DND-41 (cell line): ENCODE data around the gene SCNM1.
"Not testable (repeated sequence)": the region's sequence is repeated elsewhere in the genome, so short reads cannot be mapped to it uniquely, and the experiment has no call there.

Source experiments
- ATAC-seq: fragments of 200-7000 bp; cut with Tn5 transposase; 3 replicates; pipeline ENCODE4 v1.9.1; 2021; ENCODE audit warnings: low read depth; ENCODE audit not compliant: insufficient read depth
- DNase-seq: peaks from one replicate; pipeline ENCODE4 v3.0.0-alpha.2; 2020
- H2AFZ ChIP-seq: 2 replicates; pipeline ENCODE4 v1.6.0; 2012; ENCODE audit warnings: low read depth, low read length
- H3K27ac ChIP-seq: 2 replicates; pipeline ENCODE4 v1.5.1; 2012; ENCODE audit warnings: low read length, inconsistent platforms
- H3K27me3 ChIP-seq: fragments of 200-600 bp; sonication (generic); 2 replicates; pipeline ENCODE4 v1.6.0; 2012; ENCODE audit warnings: low read length, mild to moderate bottlenecking, inconsistent platforms; ENCODE audit not compliant: insufficient read depth, poor library complexity
- H3K36me3 ChIP-seq: 2 replicates; pipeline ENCODE4 v1.5.1; 2012; ENCODE audit warnings: low read length, inconsistent platforms; ENCODE audit not compliant: insufficient read depth
- H3K4me1 ChIP-seq: 2 replicates; pipeline ENCODE4 v1.5.1; 2012; ENCODE audit warnings: mild to moderate bottlenecking, low read length; ENCODE audit not compliant: insufficient read depth
- H3K4me2 ChIP-seq: 2 replicates; pipeline ENCODE4 v1.6.0; 2012; ENCODE audit warnings: mild to moderate bottlenecking, moderate library complexity, low read length, inconsistent platforms; ENCODE audit not compliant: insufficient read depth
- H3K4me3 ChIP-seq, 2 experiments: fragments of 200-600 bp in 1 of 2; shearing (Covaris generic) in 1 of 2; 2 replicates each; pipeline ENCODE4 v1.5.1; 2012 to 2016; ENCODE audit warnings: inconsistent platforms in 2 of 2, low read length in 2 of 2, mild to moderate bottlenecking in 2 of 2, low read depth in 1 of 2, moderate library complexity in 1 of 2
- H3K79me2 ChIP-seq: 2 replicates; pipeline ENCODE4 v1.6.0; 2012; ENCODE audit warnings: low read length, inconsistent platforms; ENCODE audit not compliant: insufficient read depth
- H3K9ac ChIP-seq: 2 replicates; pipeline ENCODE4 v1.6.0; 2012; ENCODE audit warnings: low read depth, mild to moderate bottlenecking, inconsistent platforms, low read length, moderate library complexity
- H3K9me3 ChIP-seq: 2 replicates; pipeline ENCODE4 v1.5.1; 2012; ENCODE audit warnings: low read length, moderate library complexity, mild to moderate bottlenecking, inconsistent platforms; ENCODE audit not compliant: insufficient read depth, severe bottlenecking
- H4K20me1 ChIP-seq: 2 replicates; pipeline ENCODE4 v1.6.0; 2012; ENCODE audit warnings: low read length; ENCODE audit not compliant: insufficient read depth
- EZH2 ChIP-seq: IDR thresholded peaks from 3 replicates; pipeline ENCODE4 v1.6.1; 2012; ENCODE audit warnings: borderline replicate concordance, low read depth, mild to moderate bottlenecking, moderate library complexity, low read length, inconsistent platforms; ENCODE audit not compliant: severe bottlenecking
- TF ChIP-seq, protein P1 (sequence below): IDR thresholded peaks from 2 replicates; pipeline ENCODE4 v1.5.1; 2012; ENCODE audit warnings: borderline replicate concordance, low read length, moderate library complexity, mild to moderate bottlenecking; ENCODE audit not compliant: poor library complexity, severe bottlenecking; ENCODE audit errors: extremely low read depth

Gene SCNM1

DNA sequence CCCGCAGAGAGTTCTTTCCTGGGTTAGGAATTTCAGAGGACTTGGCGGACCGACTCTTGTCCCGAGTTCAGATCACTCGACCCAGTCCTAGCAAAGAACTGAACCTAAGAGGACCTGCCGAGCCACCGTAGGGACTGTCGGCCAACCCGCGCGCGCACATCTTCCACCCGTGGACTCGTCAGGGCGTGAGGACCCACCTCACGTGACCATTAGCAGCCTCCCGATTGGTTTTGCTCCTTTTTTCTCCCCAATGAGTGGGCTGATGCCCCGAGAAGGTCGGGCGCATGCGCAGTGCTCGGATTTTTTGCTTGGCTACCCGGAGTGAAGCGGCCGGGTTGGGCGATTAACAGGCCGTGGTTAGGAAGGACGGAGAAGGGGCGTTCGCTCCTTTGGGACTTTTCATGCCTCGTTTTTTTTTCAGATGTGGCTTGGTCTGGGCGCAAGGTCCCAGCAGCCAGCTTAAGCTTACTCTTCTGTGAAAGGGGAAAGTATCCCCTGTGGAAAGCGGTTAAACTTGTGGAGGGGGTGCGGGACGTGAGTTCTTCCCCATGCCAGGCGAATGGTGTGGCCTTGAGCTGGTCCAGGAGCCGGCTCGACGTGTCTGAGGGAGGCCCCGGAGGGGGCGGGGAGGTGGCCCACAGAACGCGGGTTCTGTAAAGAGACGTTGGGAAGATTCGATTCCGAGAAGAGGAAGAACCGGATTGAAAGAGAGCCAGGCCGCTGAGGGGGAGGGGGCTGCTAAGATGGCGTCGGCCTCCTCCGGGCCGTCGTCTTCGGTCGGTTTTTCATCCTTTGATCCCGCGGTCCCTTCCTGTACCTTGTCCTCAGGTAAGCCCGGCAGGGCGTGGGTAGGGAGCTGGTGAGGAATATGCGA, 32.5 kb downstream of the SCNM1 start, which contains the start of gene PIP5K1A:
Gene PIP5K1A (plus strand): TSS at position 299 of the 874 bp plus-strand sequence. CDS start 445 bp downstream, at position 744.
- peaks cover 50% of the 10 kb centered on the region for H3K79me2 ChIP-seq
- H3K9ac ChIP-seq: peak within 1 kb of the TSS; percentile 75
- ATAC-seq (peak; percentile 93), DNase-seq (peak; percentile 98)
- peaks cover 37% of the 10 kb centered on the region for H3K4me1 ChIP-seq
- no peaks in the 10 kb centered on the region for H3K9me3 ChIP-seq
- H4K20me1 ChIP-seq: peaks cover 28% of the 10 kb centered on the region; the same call in 1 of the 2 replicates
- H3K4me3 ChIP-seq: peak within 1 kb of the TSS; percentile 98
- TF ChIP-seq, protein P1, sequence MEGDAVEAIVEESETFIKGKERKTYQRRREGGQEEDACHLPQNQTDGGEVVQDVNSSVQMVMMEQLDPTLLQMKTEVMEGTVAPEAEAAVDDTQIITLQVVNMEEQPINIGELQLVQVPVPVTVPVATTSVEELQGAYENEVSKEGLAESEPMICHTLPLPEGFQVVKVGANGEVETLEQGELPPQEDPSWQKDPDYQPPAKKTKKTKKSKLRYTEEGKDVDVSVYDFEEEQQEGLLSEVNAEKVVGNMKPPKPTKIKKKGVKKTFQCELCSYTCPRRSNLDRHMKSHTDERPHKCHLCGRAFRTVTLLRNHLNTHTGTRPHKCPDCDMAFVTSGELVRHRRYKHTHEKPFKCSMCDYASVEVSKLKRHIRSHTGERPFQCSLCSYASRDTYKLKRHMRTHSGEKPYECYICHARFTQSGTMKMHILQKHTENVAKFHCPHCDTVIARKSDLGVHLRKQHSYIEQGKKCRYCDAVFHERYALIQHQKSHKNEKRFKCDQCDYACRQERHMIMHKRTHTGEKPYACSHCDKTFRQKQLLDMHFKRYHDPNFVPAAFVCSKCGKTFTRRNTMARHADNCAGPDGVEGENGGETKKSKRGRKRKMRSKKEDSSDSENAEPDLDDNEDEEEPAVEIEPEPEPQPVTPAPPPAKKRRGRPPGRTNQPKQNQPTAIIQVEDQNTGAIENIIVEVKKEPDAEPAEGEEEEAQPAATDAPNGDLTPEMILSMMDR: no peak
- peaks cover 23% of the 10 kb centered on the region for H3K36me3 ChIP-seq
- H3K4me2 ChIP-seq: peak within 1 kb of the TSS; percentile 75
- H3K27ac ChIP-seq: peak within 1 kb of the TSS; percentile 93
- peak within 1 kb of the TSS; percentile 84 for H2AFZ ChIP-seq
- no peaks in the 10 kb centered on the region for H3K27me3 ChIP-seq

DNA sequence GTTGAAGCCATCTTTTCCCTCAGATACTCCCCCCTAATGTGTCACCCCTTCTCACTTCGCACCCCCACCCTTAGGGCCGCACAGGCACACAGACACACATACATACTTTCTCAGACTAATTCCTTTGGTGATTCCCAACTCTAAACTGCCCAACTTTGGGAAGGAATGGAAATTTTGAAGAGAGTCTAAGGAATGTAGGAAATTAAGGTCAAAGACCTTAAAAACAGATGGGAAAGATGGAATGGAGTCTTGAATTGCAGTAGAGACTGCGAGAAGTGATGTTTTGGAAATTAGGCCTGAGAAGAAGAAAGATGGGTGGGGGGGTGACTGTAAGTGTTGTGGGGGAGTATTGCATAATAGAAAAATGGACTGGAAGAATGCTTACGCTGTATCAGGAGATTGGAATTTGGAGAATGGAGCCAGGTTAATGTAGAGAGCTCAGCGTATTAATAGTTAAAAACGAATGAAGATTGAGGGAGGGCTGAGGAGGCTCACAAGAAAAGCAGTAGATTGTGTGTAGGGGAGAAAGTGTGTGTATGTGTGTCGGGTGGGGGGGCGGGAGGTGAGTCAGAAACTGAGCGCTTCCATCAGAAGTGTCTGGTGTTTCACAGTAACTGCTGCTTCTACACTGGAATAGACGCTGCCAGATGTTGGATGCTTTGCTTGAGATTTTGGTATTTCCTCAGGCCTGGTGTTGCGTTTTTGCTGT, 34.1 kb downstream of the SCNM1 start:
- Histone ChIP-seq H3K4me3 (peak overlapping the region; percentile 98), H3K9me3 (no peaks in the 10 kb centered on the region), H3K9ac (peak overlapping the region; percentile 75), H4K20me1 (peaks cover 38% of the 10 kb centered on the region; the same call in 1 of the 2 replicates), H3K79me2 (peaks cover 66% of the 10 kb centered on the region), H3K4me2 (peak overlapping the region; percentile 75), H3K27ac (peak overlapping the region; percentile 93), H2AFZ (no peak overlapping the region), H3K36me3 (peaks cover 36% of the 10 kb centered on the region), H3K27me3 (no peaks in the 10 kb centered on the region), H3K4me1 (peaks cover 37% of the 10 kb centered on the region)
- DNase-seq (no peak), ATAC-seq (no peak)
- TF ChIP-seq EZH2: no peak
- TF ChIP-seq, protein P1: no peak

DNA sequence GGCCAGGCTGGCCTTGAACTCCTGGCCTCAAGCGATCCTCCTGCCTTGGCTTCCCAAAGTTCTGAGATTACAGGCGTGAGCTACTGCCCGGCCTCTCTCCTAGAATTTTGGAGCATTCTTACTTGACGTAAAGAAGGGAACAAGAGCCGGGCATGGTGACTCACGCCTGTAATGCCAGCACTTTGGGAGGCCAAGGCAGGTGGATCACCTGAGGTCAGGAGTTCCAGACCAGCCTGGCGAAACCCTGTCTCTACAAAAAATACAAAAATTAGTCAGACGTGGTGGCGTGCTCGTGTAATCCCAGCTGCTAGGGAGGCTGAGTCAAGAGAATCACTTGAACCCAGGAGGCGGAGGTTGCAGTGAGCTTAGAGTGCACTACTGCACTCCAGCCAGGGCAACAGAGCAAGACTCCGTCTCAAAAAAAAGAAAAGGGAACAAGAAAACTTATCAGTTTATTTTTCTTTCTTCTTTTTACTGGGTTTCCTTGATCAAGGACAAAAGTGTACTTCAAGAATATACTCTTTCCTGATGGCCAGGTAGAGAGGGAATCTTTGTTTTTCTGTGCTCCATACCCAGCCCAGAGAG, 39.5 kb downstream of the SCNM1 start:
- DNase-seq, H2AFZ ChIP-seq, ATAC-seq, H3K9ac ChIP-seq, H3K4me2 ChIP-seq, H3K27me3 ChIP-seq, H3K27ac ChIP-seq, H3K9me3 ChIP-seq, H3K4me3 ChIP-seq: not testable (repeated sequence)
- peaks cover 40% of the 10 kb centered on the region; the same call in 1 of the 2 replicates for H4K20me1 ChIP-seq
- H3K4me1 ChIP-seq: peaks cover 13% of the 10 kb centered on the region; the same call in 1 of the 2 replicates
- H3K79me2 ChIP-seq: peaks cover 96% of the 10 kb centered on the region
- peaks cover 82% of the 10 kb centered on the region for H3K36me3 ChIP-seq
